CD4-positive, CD25-positive, alpha-beta regulatory T cell (primary cell): ENCODE results near the gene PATZ1. TPM values are rescaled to one million over a fixed set of nuclear protein-coding genes. Genes with fewer than 3 reads are reported as not detected.

ENCODE experiments used
- ATAC-seq, 2 donors: fragments of 150-1000 bp; cut with Tn5 transposase; one replicate each; pipeline ENCODE4 v1.10.0; 2021; ENCODE audit warnings: low read depth in 2 of 2, moderate number of reproducible peaks in 2 of 2, moderate library complexity in 1 of 2
- DNase-seq, 3 donors: peaks; one replicate each; pipeline versions ENCODE4 v3.0.0 to v3.0.0-alpha.2; 2012 to 2022; ENCODE audit warnings: mixed read lengths in 1 of 3
- H3K27ac ChIP-seq: one replicate; pipeline ENCODE4 v1.7.0; 2013; ENCODE audit warnings: mild to moderate bottlenecking, low read length; ENCODE audit not compliant: insufficient read depth, poor library complexity, severe bottlenecking
- H3K27me3 ChIP-seq: one replicate; pipeline ENCODE4 v1.7.0; 2013; ENCODE audit warnings: low read length; ENCODE audit not compliant: control insufficient read depth, insufficient read depth
- H3K36me3 ChIP-seq: one replicate; pipeline ENCODE4 v1.7.0; 2013; ENCODE audit warnings: mild to moderate bottlenecking, low read length, moderate library complexity; ENCODE audit not compliant: control insufficient read depth, insufficient read depth
- H3K4me1 ChIP-seq: 2 replicates; pipeline ENCODE4 v1.7.0; 2013; ENCODE audit warnings: mild to moderate bottlenecking, low read length; ENCODE audit not compliant: insufficient read depth, control insufficient read depth, poor library complexity, severe bottlenecking
- H3K4me3 ChIP-seq: one replicate; pipeline ENCODE4 v1.7.0; 2013; ENCODE audit warnings: low read depth, mild to moderate bottlenecking, low read length, moderate library complexity
- H3K9me3 ChIP-seq, 2 experiments: 1 replicate in 1 of 2; 2 replicates in 1 of 2; pipeline ENCODE4 v1.7.0; 2013; ENCODE audit warnings: low read length in 2 of 2, mild to moderate bottlenecking in 1 of 2, moderate library complexity in 1 of 2; ENCODE audit not compliant: control insufficient read depth in 2 of 2
- H3K27ac Mint-ChIP-seq, 3 donors: one replicate each; pipeline ENCODE4 v1.8.0; 2020 to 2022; ENCODE audit warnings: mild to moderate bottlenecking in 3 of 3, mixed read lengths in 3 of 3, moderate library complexity in 2 of 3
- H3K27me3 Mint-ChIP-seq: one replicate; pipeline ENCODE4 v1.8.0; 2022; ENCODE audit warnings: mild to moderate bottlenecking, mixed read lengths
- H3K36me3 Mint-ChIP-seq: one replicate; pipeline ENCODE4 v1.8.0; 2020; ENCODE audit warnings: mixed read lengths
- H3K4me1 Mint-ChIP-seq, 4 donors: one replicate each; pipeline ENCODE4 v1.8.0; 2020 to 2022; ENCODE audit warnings: mixed read lengths in 4 of 4, mild to moderate bottlenecking in 1 of 4
- H3K4me3 Mint-ChIP-seq, 4 donors: one replicate each; pipeline ENCODE4 v1.8.0; 2020 to 2022; ENCODE audit warnings: mild to moderate bottlenecking in 4 of 4, mixed read lengths in 4 of 4, moderate library complexity in 3 of 4
- H3K9me3 Mint-ChIP-seq, 7 donors: one replicate each; pipeline ENCODE4 v1.8.0; 2020 to 2022; ENCODE audit warnings: mixed read lengths in 7 of 7, mild to moderate bottlenecking in 3 of 7, moderate library complexity in 2 of 7
- polyA plus RNA-seq, 4 donors: library from polyadenylated mRNA; unstranded; fragments of 300-500 nt; fragmentation: Illumina TruSeq; gene quantifications; one replicate each; pipeline ENCODE4 v1.2.3, GENCODE V29; 2021
- total RNA-seq: library from RNA; stranded (reverse); gene quantifications from one replicate; pipeline ENCODE4 v1.2.3, GENCODE V29; 2022

Gene PATZ1
- total and polyA plus RNA-seq, 5 donors from 2014 or later = 8.2 to 38.9 (median 12.2) TPM

- DNase-seq = peak; percentile 93 to 98 (median 97)
- H3K27me3 Mint-ChIP-seq = peaks cover 25% of the 10 kb centered on the region
- H3K4me3 ChIP-seq = peak overlapping the region; percentile 100
- H3K27ac ChIP-seq = peak overlapping the region; percentile 99
- H3K9me3 ChIP-seq = no peaks in the 10 kb centered on the region
- H3K4me3 Mint-ChIP-seq = peak overlapping the region; percentile 94 to 99 (median 96)
- peaks cover 70% of the 10 kb centered on the region for H3K4me1 ChIP-seq
- H3K4me1 Mint-ChIP-seq = peaks cover 21 to 72% (median 53%) of the 10 kb centered on the region in 4 donors
- H3K36me3 ChIP-seq = peaks cover 32% of the 10 kb centered on the region
- H3K36me3 Mint-ChIP-seq = peaks cover 56% of the 10 kb centered on the region
- H3K27ac Mint-ChIP-seq = peak overlapping the region; percentile 99 to 100 (median 99)
- peak; percentile 80 to 85 for ATAC-seq
- H3K9me3 Mint-ChIP-seq = peaks cover 0 to 5% (median 1%) of the 10 kb centered on the region in 7 donors
- no peaks in the 10 kb centered on the region for H3K27me3 ChIP-seq
Measured at GRCh38 chr22:31290494-31291471, 55.4 kb downstream of the PATZ1 start.

GRCh38 chr22:31289344-31289743, 56.8 kb downstream of the PATZ1 start:
- H3K27ac ChIP-seq = peak overlapping the region; percentile 99
- no peak for ATAC-seq
- peaks cover 25% of the 10 kb centered on the region for H3K27me3 Mint-ChIP-seq
- H3K36me3 ChIP-seq = peaks cover 47% of the 10 kb centered on the region
- no peaks in the 10 kb centered on the region for H3K27me3 ChIP-seq
- H3K4me3 Mint-ChIP-seq = peak overlapping the region; percentile 94 to 99 (median 96)
- peaks cover 0 to 5% (median 1%) of the 10 kb centered on the region in 7 donors for H3K9me3 Mint-ChIP-seq
- no peaks in the 10 kb centered on the region for H3K9me3 ChIP-seq
- peak in 2 of 3 donors; percentile 43 to 50 for DNase-seq
- H3K36me3 Mint-ChIP-seq = peaks cover 69% of the 10 kb centered on the region
- peak overlapping the region; percentile 99 to 100 (median 99) for H3K27ac Mint-ChIP-seq
- peaks cover 72% of the 10 kb centered on the region for H3K4me1 ChIP-seq
- peaks cover 20 to 76% (median 54%) of the 10 kb centered on the region in 4 donors for H3K4me1 Mint-ChIP-seq
- H3K4me3 ChIP-seq = peak overlapping the region; percentile 98

- no peaks in the 10 kb centered on the region for H3K27me3 ChIP-seq
- peak overlapping the region; percentile 98 for H3K4me3 ChIP-seq
- peak overlapping the region; percentile 99 for H3K27ac ChIP-seq
- peaks cover 53% of the 10 kb centered on the region for H3K36me3 ChIP-seq
- no peaks in the 10 kb centered on the region for H3K9me3 ChIP-seq
- peaks cover 72% of the 10 kb centered on the region for H3K4me1 ChIP-seq
- Mint-ChIP-seq H3K9me3 (peaks cover 0 to 5% (median 1%) of the 10 kb centered on the region in 7 donors), H3K4me1 (peaks cover 20 to 76% (median 51%) of the 10 kb centered on the region in 4 donors), H3K36me3 (peaks cover 74% of the 10 kb centered on the region), H3K4me3 (peak overlapping the region; percentile 94 to 99 (median 96)), H3K27ac (peak overlapping the region; percentile 99 to 100 (median 99)), H3K27me3 (peaks cover 25% of the 10 kb centered on the region)
- ATAC-seq (no peak), DNase-seq (peak in 1 of 3 donors; percentile 28)
Measured at GRCh38 chr22:31288496-31289240, 57.5 kb downstream of the PATZ1 start.

GRCh38 chr22:31287818-31288495, 58.2 kb downstream of the PATZ1 start:
- H3K9me3 Mint-ChIP-seq = peaks cover 0 to 5% (median 1%) of the 10 kb centered on the region in 7 donors
- H3K27me3 ChIP-seq = no peaks in the 10 kb centered on the region
- no peak for DNase-seq
- peak overlapping the region; percentile 94 to 99 (median 96) for H3K4me3 Mint-ChIP-seq
- peaks cover 75% of the 10 kb centered on the region for H3K4me1 ChIP-seq
- no peaks in the 10 kb centered on the region for H3K9me3 ChIP-seq
- H3K27ac Mint-ChIP-seq = peak overlapping the region; percentile 95 to 99 (median 99)
- peaks cover 25 to 77% (median 52%) of the 10 kb centered on the region in 4 donors for H3K4me1 Mint-ChIP-seq
- peaks cover 25% of the 10 kb centered on the region for H3K27me3 Mint-ChIP-seq
- no peak for ATAC-seq
- peak overlapping the region; percentile 99 for H3K27ac ChIP-seq
- peaks cover 81% of the 10 kb centered on the region for H3K36me3 Mint-ChIP-seq
- peaks cover 60% of the 10 kb centered on the region for H3K36me3 ChIP-seq
- H3K4me3 ChIP-seq = peak overlapping the region; percentile 98

- peaks cover 25 to 86% (median 57%) of the 10 kb centered on the region in 4 donors for H3K4me1 Mint-ChIP-seq
- peaks cover 0 to 3% (median 0%) of the 10 kb centered on the region in 7 donors for H3K9me3 Mint-ChIP-seq
- peaks cover 14% of the 10 kb centered on the region for H3K27me3 Mint-ChIP-seq
- ATAC-seq (peak; percentile 56 to 61), DNase-seq (peak; percentile 64 to 94 (median 85))
- Histone ChIP-seq H3K4me1 (peaks cover 88% of the 10 kb centered on the region), H3K27me3 (no peaks in the 10 kb centered on the region), H3K36me3 (peaks cover 74% of the 10 kb centered on the region), H3K9me3 (no peaks in the 10 kb centered on the region), H3K4me3 (peak overlapping the region; percentile 71), H3K27ac (peak overlapping the region; percentile 99)
- H3K27ac Mint-ChIP-seq = peak overlapping the region; percentile 94 to 99 (median 99)
- peaks cover 77% of the 10 kb centered on the region for H3K36me3 Mint-ChIP-seq
- peak overlapping the region; percentile 94 to 99 (median 96) for H3K4me3 Mint-ChIP-seq
Measured at GRCh38 chr22:31286360-31287255, 59.5 kb downstream of the PATZ1 start.

GRCh38 chr22:31284281-31285155, 61.6 kb downstream of the PATZ1 start:
- peaks cover 88% of the 10 kb centered on the region for H3K36me3 ChIP-seq
- no peaks in the 10 kb centered on the region for H3K9me3 ChIP-seq
- peaks cover 100% of the 10 kb centered on the region for H3K4me1 ChIP-seq
- H3K36me3 Mint-ChIP-seq = peaks cover 81% of the 10 kb centered on the region
- DNase-seq (no peak), ATAC-seq (no peak)
- peak overlapping the region; percentile 94 to 99 (median 96) for H3K4me3 Mint-ChIP-seq
- peaks cover 0 to 1% (median 0%) of the 10 kb centered on the region in 7 donors for H3K9me3 Mint-ChIP-seq
- peaks cover 8% of the 10 kb centered on the region for H3K27me3 Mint-ChIP-seq
- peak overlapping the region; percentile 94 to 99 (median 99) for H3K27ac Mint-ChIP-seq
- peak overlapping the region; percentile 99 for H3K27ac ChIP-seq
- H3K27me3 ChIP-seq = no peaks in the 10 kb centered on the region
- H3K4me1 Mint-ChIP-seq = peaks cover 27 to 99% (median 70%) of the 10 kb centered on the region in 4 donors
- peak overlapping the region; percentile 83 for H3K4me3 ChIP-seq
